A549 (cell line): ENCODE data around the gene COBL.

Experiments used
- CEBPB ChIP-seq, 2 experiments: fragments of >200 bp in 1 of 2; sonication (Bioruptor Twin) in 1 of 2; formaldehyde crosslinking in 1 of 2; IDR thresholded peaks; 2 replicates each; pipeline ENCODE4 v1.6.1; 2012 to 2016
- CTCF ChIP-seq: fragments of >200 bp; sonication (Bioruptor Twin); formaldehyde crosslinking; IDR thresholded peaks from 3 replicates; pipeline ENCODE4 v1.5.1; 2016
- EP300 ChIP-seq, 2 experiments: fragments of >200 bp; sonication (Bioruptor Twin); formaldehyde crosslinking; IDR thresholded peaks; 2 replicates in 1 of 2; 3 replicates in 1 of 2; pipeline ENCODE4 v1.6.1; 2016 to 2017
- GATA3 ChIP-seq: IDR thresholded peaks from 2 replicates; pipeline ENCODE4 v1.6.1; 2012; ENCODE audit warnings: borderline replicate concordance
- HOXA7 ChIP-seq: fragments of 250-450 bp; sonication (Bioruptor Pico); IDR thresholded peaks from 2 replicates; pipeline ENCODE4 v1.5.0; 2020; ENCODE audit warnings: mild to moderate bottlenecking, moderate library complexity
- MAX ChIP-seq: IDR thresholded peaks from 2 replicates; pipeline ENCODE4 v1.6.1; 2012
- PBX3 ChIP-seq: IDR thresholded peaks from 2 replicates; pipeline ENCODE4 v1.6.1; 2012
- POLR2A ChIP-seq: IDR thresholded peaks from 2 replicates; pipeline ENCODE4 v1.6.1; 2012; ENCODE audit warnings: mild to moderate bottlenecking, low read length
- RAD21 ChIP-seq, 2 experiments: fragments of >200 bp in 1 of 2; sonication (Bioruptor Twin) in 1 of 2; formaldehyde crosslinking in 1 of 2; IDR thresholded peaks in 1 of 2; conservative IDR thresholded peaks in 1 of 2; 2 replicates in 1 of 2; 3 replicates in 1 of 2; pipeline ENCODE4 v1.6.1; 2012 to 2018; ENCODE audit warnings: inconsistent platforms in 1 of 2
- RCOR1 ChIP-seq: fragments of 150-350 bp; IDR thresholded peaks from 2 replicates; pipeline ENCODE4 v1.6.1; 2014; ENCODE audit warnings: antibody characterized with exemption, low read length, low read depth
- RFX5 ChIP-seq: fragments of 450-650 bp; IDR thresholded peaks from 2 replicates; pipeline ENCODE4 v1.7.1; 2014; ENCODE audit warnings: antibody characterized with exemption, mild to moderate bottlenecking, moderate library complexity
- SREBF2 ChIP-seq: fragments of 450-650 bp; IDR thresholded peaks from 2 replicates; pipeline ENCODE4 v1.6.1; 2014; ENCODE audit warnings: mild to moderate bottlenecking, moderate library complexity
- USF2 ChIP-seq: fragments of 450-650 bp; IDR thresholded peaks from 2 replicates; pipeline ENCODE4 v1.6.1; 2014; ENCODE audit warnings: antibody characterized with exemption
- ZSCAN20 ChIP-seq: fragments of 250-450 bp; sonication (Bioruptor Pico); IDR thresholded peaks from 2 replicates; pipeline ENCODE4 v1.8.0; 2022; ENCODE audit warnings: mild to moderate bottlenecking, moderate library complexity

- no peak for TF ChIP-seq RAD21 (conservative IDR thresholded peaks at IDR 0.05 in 1 of 2, IDR thresholded peaks at IDR 0.05 in 1 of 2)
- TF ChIP-seq HOXA7 (CRISPR knock-in tag), result no peak
- no peak for TF ChIP-seq CTCF
- TF ChIP-seq POLR2A, result no peak
- no peak for TF ChIP-seq GATA3
- TF ChIP-seq SREBF2, result no peak
- no peak for TF ChIP-seq RFX5
- TF ChIP-seq CEBPB (IDR thresholded peaks at IDR 0.05), result no peak
- TF ChIP-seq ZSCAN20 (CRISPR knock-in tag), result no peak
- TF ChIP-seq USF2, result no peak
- no peak for TF ChIP-seq RCOR1
- TF ChIP-seq EP300 (IDR thresholded peaks at IDR 0.05), result no peak
- TF ChIP-seq MAX, result no peak
- TF ChIP-seq PBX3, result no peak
Observed at GRCh38 chr7:51046103-51046466, 270.5 kb downstream of the COBL start.
